HL-60 (cell line): ENCODE data around the gene RBM43.

ENCODE experiments used
- DNase-seq, 2 experiments: peaks; one replicate each; pipeline ENCODE4 v3.0.0-alpha.2; 2010 to 2020; ENCODE audit warnings: low read depth in 1 of 2, low spot score in 1 of 2
- H3K27ac ChIP-seq: fragments of 250-450 bp; sonication (Bioruptor Pico); replicated peaks from 2 replicates; pipeline ENCODE4 v1.5.1; 2020; ENCODE audit warnings: mild to moderate bottlenecking, moderate library complexity
- H3K27me3 ChIP-seq: fragments of 250-450 bp; sonication (Bioruptor Pico); 2 replicates; pipeline ENCODE4 v1.5.1; 2021; ENCODE audit warnings: mild to moderate bottlenecking, moderate library complexity; ENCODE audit not compliant: insufficient read depth, poor library complexity, severe bottlenecking
- H3K4me3 ChIP-seq: replicated peaks from 2 replicates; pipeline ENCODE4 v1.5.1; 2011; ENCODE audit warnings: mild to moderate bottlenecking, control low read depth, low read length; ENCODE audit not compliant: insufficient read depth
- CTCF ChIP-seq: IDR thresholded peaks from one replicate; pipeline ENCODE4 v1.5.1; 2011; ENCODE audit warnings: low read length, control low read depth, inconsistent platforms; ENCODE audit not compliant: insufficient read depth
- GABPA ChIP-seq: IDR thresholded peaks from 2 replicates; pipeline ENCODE4 v1.6.1; 2012; ENCODE audit warnings: low read depth
- POLR2AphosphoS5 ChIP-seq: IDR thresholded peaks from 2 replicates; pipeline ENCODE4 v1.6.1; 2012; ENCODE audit warnings: low read depth
- REST ChIP-seq: IDR thresholded peaks from 2 replicates; pipeline ENCODE4 v1.6.1; 2012; ENCODE audit warnings: low read depth; ENCODE audit not compliant: insufficient replicate concordance
- SPI1 ChIP-seq: IDR thresholded peaks from 2 replicates; pipeline ENCODE4 v1.6.1; 2012; ENCODE audit warnings: low read depth, mild to moderate bottlenecking, borderline replicate concordance

The RBM43 gene

GRCh38 chr2:151261977-151262291 lies 271 bp upstream of the RBM43 start:
- Histone ChIP-seq H3K4me3 (peak overlapping the region; percentile 63), H3K27me3 (no peaks in the 10 kb centered on the region), H3K27ac (peak overlapping the region; percentile 75)
- DNase-seq = no peak
- TF ChIP-seq GABPA (no peak), POLR2AphosphoS5 (no peak), CTCF (no peak), SPI1 (no peak), REST (no peak)

GRCh38 chr2:151260573-151261230 lies 961 bp downstream of the RBM43 start:
- peak overlapping the region; percentile 75 for H3K27ac ChIP-seq
- H3K4me3 ChIP-seq = peak overlapping the region; percentile 63
- DNase-seq = no peak
- no peaks in the 10 kb centered on the region for H3K27me3 ChIP-seq
- TF ChIP-seq CTCF = no peak
- TF ChIP-seq GABPA = no peak
- TF ChIP-seq SPI1 = no peak
- no peak for TF ChIP-seq REST
- TF ChIP-seq POLR2AphosphoS5 = no peak

- Histone ChIP-seq H3K27me3 (no peaks in the 10 kb centered on the region), H3K27ac (no peak overlapping the region), H3K4me3 (no peak overlapping the region)
- DNase-seq = no peak
- TF ChIP-seq SPI1 (no peak), REST (no peak), POLR2AphosphoS5 (no peak), CTCF (no peak), GABPA (no peak)
These were observed 3.5 kb downstream of the RBM43 start for GRCh38 chr2:151258121-151258520.
